GM12801 (cell line): ENCODE data around the gene PRKAG2.

Experiments used
- CTCF ChIP-seq: IDR thresholded peaks from one replicate; pipeline ENCODE4 v1.5.1; 2011; ENCODE audit warnings: control low read depth; ENCODE audit not compliant: insufficient read length; ENCODE audit errors: extremely low read depth

Gene PRKAG2

GRCh38 chr7:151893405-151893923 lies 16.5 kb upstream of the PRKAG2 start:
- TF ChIP-seq CTCF = no peak

GRCh38 chr7:151891753-151892152 lies 14.8 kb upstream of the PRKAG2 start:
- no peak for TF ChIP-seq CTCF

- TF ChIP-seq CTCF = no peak
Measured at GRCh38 chr7:151891182-151891581, 14.3 kb upstream of the PRKAG2 start.

GRCh38 chr7:151890355-151891004 lies 13.6 kb upstream of the PRKAG2 start:
- TF ChIP-seq CTCF = no peak

- no peak for TF ChIP-seq CTCF
Measured at GRCh38 chr7:151889406-151890354, 12.8 kb upstream of the PRKAG2 start.

GRCh38 chr7:151888079-151889067 lies 11.5 kb upstream of the PRKAG2 start:
- TF ChIP-seq CTCF = no peak

GRCh38 chr7:151886783-151887182 lies 9.9 kb upstream of the PRKAG2 start:
- no peak for TF ChIP-seq CTCF
